Uterus (tissue), 2 donors: ENCODE results near the gene FOSL2.

Source experiments
- POLR2A ChIP-seq, 2 donors: fragments of 450-650 bp; IDR thresholded peaks; one replicate each; pipeline ENCODE4 v1.6.1; 2016; ENCODE audit warnings: antibody characterized with exemption in 2 of 2, mild to moderate bottlenecking in 1 of 2, moderate library complexity in 1 of 2
- TF ChIP-seq, protein P1 (sequence below), 4 experiments: fragments of 200-600 bp in 2 of 4; fragments of 450-650 bp in 2 of 4; sonication (generic) in 2 of 4; IDR thresholded peaks; one replicate each; pipeline ENCODE4 v1.5.1; 2016 to 2019; ENCODE audit warnings: antibody characterized with exemption in 4 of 4, mild to moderate bottlenecking in 2 of 4, moderate library complexity in 1 of 4

DNA sequence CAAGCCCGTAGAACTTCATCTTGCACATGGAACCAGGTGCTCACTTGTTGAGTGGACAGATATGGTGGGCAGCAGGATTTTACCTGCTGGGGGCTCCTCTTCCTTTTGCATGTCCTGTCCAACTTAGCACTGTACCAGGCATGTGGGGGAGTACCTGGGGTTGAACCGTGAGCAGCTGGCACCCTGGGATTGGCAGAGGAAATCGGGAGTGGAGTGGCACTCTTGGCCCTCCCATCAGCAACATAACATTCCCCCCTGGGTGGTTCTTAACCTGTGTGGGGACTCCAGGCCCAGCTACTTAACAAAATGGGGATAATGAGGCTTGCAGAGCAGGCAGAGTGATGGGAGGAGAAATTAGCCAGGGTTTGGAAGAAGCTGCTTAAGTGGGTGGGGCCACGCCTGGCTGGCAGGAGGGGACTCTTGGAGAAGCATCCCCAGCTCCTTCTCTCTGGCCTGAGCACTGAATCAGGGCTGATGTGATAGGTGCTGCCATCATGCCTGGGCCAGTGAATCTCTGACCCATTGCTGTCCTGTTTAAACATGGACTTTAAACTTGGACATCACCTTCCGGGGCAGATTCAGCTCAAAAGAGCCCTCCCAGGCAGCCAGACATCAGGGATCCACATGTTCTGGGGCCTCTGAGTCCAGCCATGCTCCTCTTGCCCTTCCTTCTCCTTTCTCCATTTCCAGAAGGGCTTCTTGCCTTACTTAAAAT lies 15.5 kb downstream of the FOSL2 start:
- TF ChIP-seq, protein P1, sequence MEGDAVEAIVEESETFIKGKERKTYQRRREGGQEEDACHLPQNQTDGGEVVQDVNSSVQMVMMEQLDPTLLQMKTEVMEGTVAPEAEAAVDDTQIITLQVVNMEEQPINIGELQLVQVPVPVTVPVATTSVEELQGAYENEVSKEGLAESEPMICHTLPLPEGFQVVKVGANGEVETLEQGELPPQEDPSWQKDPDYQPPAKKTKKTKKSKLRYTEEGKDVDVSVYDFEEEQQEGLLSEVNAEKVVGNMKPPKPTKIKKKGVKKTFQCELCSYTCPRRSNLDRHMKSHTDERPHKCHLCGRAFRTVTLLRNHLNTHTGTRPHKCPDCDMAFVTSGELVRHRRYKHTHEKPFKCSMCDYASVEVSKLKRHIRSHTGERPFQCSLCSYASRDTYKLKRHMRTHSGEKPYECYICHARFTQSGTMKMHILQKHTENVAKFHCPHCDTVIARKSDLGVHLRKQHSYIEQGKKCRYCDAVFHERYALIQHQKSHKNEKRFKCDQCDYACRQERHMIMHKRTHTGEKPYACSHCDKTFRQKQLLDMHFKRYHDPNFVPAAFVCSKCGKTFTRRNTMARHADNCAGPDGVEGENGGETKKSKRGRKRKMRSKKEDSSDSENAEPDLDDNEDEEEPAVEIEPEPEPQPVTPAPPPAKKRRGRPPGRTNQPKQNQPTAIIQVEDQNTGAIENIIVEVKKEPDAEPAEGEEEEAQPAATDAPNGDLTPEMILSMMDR (IDR thresholded peaks at IDR 0.05), result no peak
- no peak for TF ChIP-seq POLR2A (IDR thresholded peaks at IDR 0.05)
